ENCODE data around the gene CEP104. TPM values are rescaled to one million over a fixed set of nuclear protein-coding genes. Genes with fewer than 3 reads are reported as not detected.

CEP104 gene
- total RNA-seq, 1 donor from 2014 or later: 47.3 TPM

- DNase-seq (ENCODE audit: low read depth): no peak
- TF ChIP-seq, protein P1, sequence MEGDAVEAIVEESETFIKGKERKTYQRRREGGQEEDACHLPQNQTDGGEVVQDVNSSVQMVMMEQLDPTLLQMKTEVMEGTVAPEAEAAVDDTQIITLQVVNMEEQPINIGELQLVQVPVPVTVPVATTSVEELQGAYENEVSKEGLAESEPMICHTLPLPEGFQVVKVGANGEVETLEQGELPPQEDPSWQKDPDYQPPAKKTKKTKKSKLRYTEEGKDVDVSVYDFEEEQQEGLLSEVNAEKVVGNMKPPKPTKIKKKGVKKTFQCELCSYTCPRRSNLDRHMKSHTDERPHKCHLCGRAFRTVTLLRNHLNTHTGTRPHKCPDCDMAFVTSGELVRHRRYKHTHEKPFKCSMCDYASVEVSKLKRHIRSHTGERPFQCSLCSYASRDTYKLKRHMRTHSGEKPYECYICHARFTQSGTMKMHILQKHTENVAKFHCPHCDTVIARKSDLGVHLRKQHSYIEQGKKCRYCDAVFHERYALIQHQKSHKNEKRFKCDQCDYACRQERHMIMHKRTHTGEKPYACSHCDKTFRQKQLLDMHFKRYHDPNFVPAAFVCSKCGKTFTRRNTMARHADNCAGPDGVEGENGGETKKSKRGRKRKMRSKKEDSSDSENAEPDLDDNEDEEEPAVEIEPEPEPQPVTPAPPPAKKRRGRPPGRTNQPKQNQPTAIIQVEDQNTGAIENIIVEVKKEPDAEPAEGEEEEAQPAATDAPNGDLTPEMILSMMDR (IDR thresholded peaks at IDR 0.05; ENCODE audit: insufficient read depth, low read length, poor library complexity, severe bottlenecking): no peak
Measured at GRCh38 chr1:3763351-3764125, 93.5 kb downstream of the CEP104 start.

DNA sequence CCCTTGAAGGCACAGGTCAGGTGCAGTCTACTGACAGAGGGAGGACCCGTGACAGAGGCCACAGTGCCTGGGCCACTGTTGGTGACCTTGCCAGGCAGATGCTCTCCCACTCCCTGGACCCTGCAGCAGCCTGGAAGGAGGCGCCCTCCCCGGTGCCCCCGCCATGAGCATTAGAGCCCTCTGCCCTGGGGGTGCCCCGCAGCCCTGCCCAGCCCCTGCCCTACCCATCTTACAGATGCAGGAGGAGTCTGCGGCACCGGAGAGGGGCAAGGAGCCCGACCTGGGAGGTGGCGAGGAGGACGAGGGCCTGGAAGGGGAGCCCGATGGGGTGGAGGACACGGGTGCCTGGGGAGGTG lies 94.2 kb downstream of the CEP104 start:
- Histone ChIP-seq H3K4me3 (ENCODE audit: low read depth, low read length) (no peak overlapping the region), H3K36me3 (ENCODE audit: control insufficient read depth, insufficient read depth, low read length) (no peaks in the 10 kb centered on the region), H3K27me3 (ENCODE audit: control insufficient read depth, insufficient read depth, low read length) (peaks cover 24% of the 10 kb centered on the region)
- no peak for DNase-seq (ENCODE audit: low read depth)
- TF ChIP-seq, protein P1 (IDR thresholded peaks at IDR 0.05; ENCODE audit: insufficient read depth, low read length, poor library complexity, severe bottlenecking): no peak

More at GRCh38 chr1:3763351-3764125, 93.5 kb downstream of the CEP104 start:
- H3K36me3 ChIP-seq (ENCODE audit: control insufficient read depth, insufficient read depth, low read length): no peaks in the 10 kb centered on the region
- H3K27me3 ChIP-seq (ENCODE audit: control insufficient read depth, insufficient read depth, low read length): peaks cover 24% of the 10 kb centered on the region
- no peak overlapping the region for H3K4me3 ChIP-seq (ENCODE audit: low read depth, low read length)

- TF ChIP-seq, protein P1 (IDR thresholded peaks at IDR 0.05; ENCODE audit: insufficient read depth, low read length, poor library complexity, severe bottlenecking): no peak
- Histone ChIP-seq H3K4me3 (ENCODE audit: low read depth, low read length) (no peak overlapping the region), H3K27me3 (ENCODE audit: control insufficient read depth, insufficient read depth, low read length) (peaks cover 24% of the 10 kb centered on the region), H3K36me3 (ENCODE audit: control insufficient read depth, insufficient read depth, low read length) (no peaks in the 10 kb centered on the region)
- no peak for DNase-seq (ENCODE audit: low read depth)
Measured at GRCh38 chr1:3762151-3762872, 94.7 kb downstream of the CEP104 start.

Other genes starting within 250 kb of the CEP104 start
- 13.1 and 16.7 TPM in 2 replicates for gene MEGF6, start 245.7 kb downstream of the CEP104 start, total RNA-seq
- gene TPRG1L, start 232.2 kb downstream of the CEP104 start, total RNA-seq: 40.8 and 41.7 TPM in 2 replicates
- 33.9 and 35.2 TPM in 2 replicates for gene WRAP73, start 207.1 kb downstream of the CEP104 start, total RNA-seq
- gene TP73, start 204.7 kb downstream of the CEP104 start, total RNA-seq: 0.04 and 0.07 TPM in 2 replicates
- not detected in 2 replicates for gene CCDC27, start 104.8 kb downstream of the CEP104 start, total RNA-seq
- not detected in 2 replicates for gene SMIM1, start 84.5 kb downstream of the CEP104 start, total RNA-seq
- gene LRRC47, start 60.7 kb downstream of the CEP104 start, total RNA-seq: 49.5 and 55.9 TPM in 2 replicates
- 4.7 and 6.0 TPM in 2 replicates for gene DFFB, start 265 bp upstream of the CEP104 start, total RNA-seq
- 33.1 and 33.3 TPM in 2 replicates for gene C1orf174, start 43.1 kb upstream of the CEP104 start, total RNA-seq